HG03575 (cell line): ENCODE measurements around the gene NXPH4.

Experiments
- ATAC-seq: cut with Tn5 transposase; IDR thresholded peaks from one replicate; pipeline ENCODE4 v1.9.1; 2021; ENCODE audit not compliant: unreplicated experiment, insufficient number of reproducible peaks, low FRiP score; ENCODE audit errors: extremely low read depth

Gene NXPH4

DNA sequence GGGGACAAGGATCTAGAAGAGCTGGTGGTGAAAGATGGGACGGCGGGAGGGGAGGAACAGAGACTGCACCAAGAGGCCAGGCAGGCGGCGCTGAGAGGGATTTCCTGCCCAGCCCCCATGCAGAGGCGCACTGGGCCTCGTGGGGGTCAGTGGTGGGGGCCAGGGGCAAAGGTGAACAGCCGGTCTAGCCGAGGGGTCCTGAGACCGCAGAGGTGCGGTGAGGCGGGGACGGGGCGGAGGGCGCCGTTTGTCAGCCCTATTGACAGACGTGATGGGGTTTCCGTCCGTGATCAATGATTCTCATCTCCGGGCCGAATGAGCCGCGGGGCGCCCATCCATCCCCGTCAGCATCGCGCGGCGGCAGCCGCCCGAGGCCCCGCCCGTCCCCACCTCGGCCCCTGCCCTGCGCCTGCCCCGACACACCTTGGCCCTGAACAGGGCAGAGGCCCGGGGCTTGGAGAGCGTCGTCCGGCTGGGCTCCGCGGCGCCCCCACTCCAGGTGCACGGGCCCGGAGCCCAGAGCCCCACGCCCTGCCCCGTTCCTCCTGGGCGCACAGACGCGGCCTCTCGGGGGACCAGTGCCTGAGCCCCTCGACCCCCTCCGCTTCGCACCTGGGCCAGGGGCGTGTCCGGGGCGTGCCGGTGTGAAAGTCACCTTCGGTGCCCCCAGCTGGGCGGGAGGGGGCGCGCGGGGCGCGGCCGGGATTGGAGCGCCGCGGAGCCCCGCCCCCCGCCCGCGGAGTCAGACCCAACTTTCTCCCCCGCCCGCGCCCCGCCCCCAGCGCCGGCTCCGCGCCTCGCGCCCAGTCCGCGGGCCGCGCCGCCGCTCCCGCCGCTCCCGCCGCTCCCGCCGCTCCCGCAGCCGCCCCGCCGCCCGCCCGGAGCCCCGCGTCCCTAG lies at the start of gene NXPH4:
NXPH4 (plus strand) TSS at position 781 of the 898 bp plus-strand sequence. CDS start 176 bp downstream, outside the sequence.
- ATAC-seq, result no peak

DNA sequence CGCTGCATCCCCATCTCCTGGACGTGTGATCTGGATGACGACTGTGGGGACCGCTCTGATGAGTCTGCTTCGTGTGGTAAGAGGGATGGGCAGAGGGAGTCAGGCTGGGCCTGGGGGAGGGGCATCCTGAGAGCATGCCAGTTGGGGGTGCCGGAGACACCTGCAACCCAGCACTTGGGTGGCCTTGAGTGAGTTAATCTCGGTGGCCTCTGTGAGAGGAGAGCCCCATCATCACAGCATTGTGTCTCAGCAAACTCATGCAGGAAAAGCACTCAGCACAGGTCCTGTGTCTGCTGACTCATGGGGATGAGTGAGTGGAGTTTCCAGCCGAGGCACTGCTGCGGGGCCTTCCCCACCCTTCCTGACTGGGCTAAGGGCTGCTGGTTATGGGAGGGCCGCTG lies 49.6 kb upstream of the NXPH4 start:
- ATAC-seq, result no peak

DNA sequence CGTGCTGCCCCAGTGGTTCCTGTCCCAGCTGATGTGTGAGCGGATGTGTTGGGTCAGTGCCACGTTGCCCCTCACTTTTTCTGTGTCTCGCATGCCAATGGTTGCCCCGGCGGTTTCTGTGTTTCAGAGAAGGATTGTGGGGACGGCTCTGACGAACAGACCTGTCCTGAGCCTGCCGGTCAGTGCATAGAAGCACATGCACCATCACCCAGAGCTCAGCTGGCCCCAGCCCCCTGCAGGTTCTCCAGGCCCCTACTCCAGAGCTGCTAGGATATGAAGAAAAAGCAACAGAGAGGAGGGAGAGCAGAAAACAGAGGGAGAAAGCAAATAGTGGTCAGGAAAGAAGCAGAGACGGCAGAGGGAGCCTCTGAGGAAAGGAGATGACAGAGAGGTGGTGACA lies 48.5 kb upstream of the NXPH4 start:
- ATAC-seq, result no peak

GRCh38 chr12:57169046-57169795 lies 47.4 kb upstream of the NXPH4 start:
- ATAC-seq, result no peak

GRCh38 chr12:57169969-57170368 lies 46.6 kb upstream of the NXPH4 start:
- no peak for ATAC-seq

DNA sequence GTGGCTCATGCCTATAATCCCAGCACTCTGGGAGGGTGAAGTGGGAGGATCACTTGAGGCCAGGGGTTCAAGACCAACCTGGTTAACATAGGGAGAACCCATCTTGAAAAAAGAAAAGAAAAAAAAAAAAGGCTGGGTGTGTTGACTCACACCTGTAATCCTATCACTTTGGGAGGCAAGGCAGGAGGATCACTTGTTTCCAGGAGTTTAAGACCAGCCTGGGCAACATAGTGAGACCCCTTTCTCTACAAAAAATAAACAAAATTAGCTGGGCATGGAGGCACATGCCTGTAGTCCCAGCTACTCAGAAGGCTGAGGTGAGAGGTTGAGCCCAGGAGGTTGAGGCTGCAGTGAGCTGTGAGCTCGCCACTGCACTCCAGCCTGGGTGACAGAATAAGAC lies 46.2 kb upstream of the NXPH4 start:
- no peak for ATAC-seq

DNA sequence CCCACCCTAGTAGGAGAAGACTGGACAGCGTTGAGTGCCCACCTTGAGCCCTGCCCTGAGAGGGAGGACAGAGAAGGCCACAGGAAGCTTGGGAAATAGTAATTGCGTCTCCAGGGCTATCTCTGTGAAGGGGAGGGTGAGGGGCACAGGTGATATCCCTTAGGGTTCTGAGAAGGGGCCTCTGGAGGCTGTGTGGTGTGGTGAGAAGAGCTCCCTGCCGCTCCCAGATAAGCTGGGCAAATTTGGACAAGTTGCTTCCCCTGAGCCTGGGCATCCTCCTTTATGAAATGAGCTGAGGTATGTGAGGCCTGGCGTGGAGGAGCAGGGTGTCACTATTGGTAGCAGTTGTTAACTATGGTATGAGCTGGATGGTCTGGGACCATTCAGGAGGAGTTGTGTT lies 45.7 kb upstream of the NXPH4 start:
- no peak for ATAC-seq

GRCh38 chr12:57171668-57172067 lies 44.9 kb upstream of the NXPH4 start:
- no peak for ATAC-seq

DNA sequence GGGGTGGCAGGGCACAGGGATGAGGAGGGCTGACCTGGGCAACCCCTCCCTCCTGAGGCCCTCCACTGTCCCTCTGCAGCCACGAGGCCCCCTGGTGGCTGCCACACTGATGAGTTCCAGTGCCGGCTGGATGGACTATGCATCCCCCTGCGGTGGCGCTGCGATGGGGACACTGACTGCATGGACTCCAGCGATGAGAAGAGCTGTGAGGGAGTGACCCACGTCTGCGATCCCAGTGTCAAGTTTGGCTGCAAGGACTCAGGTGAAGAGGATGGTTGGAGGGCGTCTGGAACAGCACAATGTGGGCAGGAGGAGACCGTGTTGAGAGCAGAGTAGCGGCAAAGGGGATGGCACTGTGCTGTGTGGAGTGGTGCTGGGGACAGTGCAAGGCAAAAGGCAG lies 43.5 kb upstream of the NXPH4 start:
- ATAC-seq, result no peak

- ATAC-seq, result no peak
Observed at GRCh38 chr12:57173683-57174082, 42.9 kb upstream of the NXPH4 start.

DNA sequence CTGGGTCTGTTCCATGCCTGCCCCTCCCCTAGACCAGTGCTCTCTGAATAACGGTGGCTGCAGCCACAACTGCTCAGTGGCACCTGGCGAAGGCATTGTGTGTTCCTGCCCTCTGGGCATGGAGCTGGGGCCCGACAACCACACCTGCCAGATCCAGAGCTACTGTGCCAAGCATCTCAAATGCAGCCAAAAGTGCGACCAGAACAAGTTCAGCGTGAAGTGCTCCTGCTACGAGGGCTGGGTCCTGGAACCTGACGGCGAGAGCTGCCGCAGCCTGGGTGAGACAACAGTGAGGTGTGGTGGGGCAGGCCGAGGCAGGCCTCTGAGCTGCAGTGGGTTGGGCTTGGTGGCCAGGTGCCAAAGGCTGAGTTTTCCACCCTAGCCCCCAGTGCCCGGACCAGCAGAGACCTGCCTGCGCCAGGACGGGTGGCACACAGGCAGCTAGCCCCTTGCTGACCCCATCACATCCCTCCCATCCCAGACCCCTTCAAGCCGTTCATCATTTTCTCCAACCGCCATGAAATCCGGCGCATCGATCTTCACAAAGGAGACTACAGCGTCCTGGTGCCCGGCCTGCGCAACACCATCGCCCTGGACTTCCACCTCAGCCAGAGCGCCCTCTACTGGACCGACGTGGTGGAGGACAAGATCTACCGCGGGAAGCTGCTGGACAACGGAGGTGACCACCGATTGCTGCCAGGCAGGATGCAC lies 41.0 kb upstream of the NXPH4 start:
- ATAC-seq, result no peak

- no peak for ATAC-seq
Observed at GRCh38 chr12:57176139-57176477, 40.5 kb upstream of the NXPH4 start.

GRCh38 chr12:57176846-57177245 lies 39.7 kb upstream of the NXPH4 start:
- no peak for ATAC-seq

- ATAC-seq, result no peak
Observed at GRCh38 chr12:57177354-57177753, 39.2 kb upstream of the NXPH4 start.

GRCh38 chr12:57178213-57178612 lies 38.4 kb upstream of the NXPH4 start:
- ATAC-seq, result no peak

- ATAC-seq, result no peak
Observed at GRCh38 chr12:57179331-57180086, 37.1 kb upstream of the NXPH4 start.

DNA sequence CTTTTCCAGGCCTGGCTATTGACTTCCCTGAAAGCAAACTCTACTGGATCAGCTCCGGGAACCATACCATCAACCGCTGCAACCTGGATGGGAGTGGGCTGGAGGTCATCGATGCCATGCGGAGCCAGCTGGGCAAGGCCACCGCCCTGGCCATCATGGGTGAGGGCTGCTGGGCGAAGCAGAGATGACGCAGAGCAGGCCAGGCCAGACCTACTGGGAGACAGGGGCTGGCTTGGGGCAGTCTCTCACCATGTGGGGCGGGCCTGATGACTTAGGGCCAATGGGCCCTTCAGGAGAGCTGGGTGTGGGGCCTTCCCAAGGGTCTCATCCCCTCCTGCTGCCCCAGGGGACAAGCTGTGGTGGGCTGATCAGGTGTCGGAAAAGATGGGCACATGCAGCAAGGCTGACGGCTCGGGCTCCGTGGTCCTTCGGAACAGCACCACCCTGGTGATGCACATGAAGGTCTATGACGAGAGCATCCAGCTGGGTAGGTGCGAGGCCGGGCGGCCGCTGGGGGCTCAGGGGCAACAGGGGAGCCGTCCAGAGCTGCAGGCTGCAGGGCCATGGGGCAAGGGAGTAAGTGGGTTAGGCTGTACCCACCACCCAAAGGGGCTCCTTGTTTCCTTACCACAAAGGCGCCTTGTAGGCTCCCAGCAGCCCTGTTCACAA lies 36.1 kb upstream of the NXPH4 start:
- no peak for ATAC-seq

- no peak for ATAC-seq
Observed at GRCh38 chr12:57181072-57181471, 35.5 kb upstream of the NXPH4 start.
